H1 (cell line): ENCODE data around the gene TK2. TPM values are rescaled to one million over a fixed set of nuclear protein-coding genes. Genes with fewer than 3 reads are reported as not detected.
"Not testable (repeated sequence)": the region's sequence is repeated elsewhere in the genome, so short reads cannot be mapped to it uniquely, and the experiment has no call there.

ENCODE experiments used
- CTCF ChIA-PET: fragments of 300-600 bp; sonication (Branson Sonifier 250); formaldehyde crosslinking; loops from one replicate; lab custom pipeline; 2021; ENCODE audit not compliant: partially characterized antibody; lab: Charles Lee
- POLR2A ChIA-PET: fragments of 300-600 bp; sonication (Branson Sonifier 250); formaldehyde crosslinking; loops from one replicate; lab custom pipeline; 2021; ENCODE audit warnings: inconsistent platforms; ENCODE audit not compliant: partially characterized antibody; lab: Charles Lee
- DNase-seq, 2 experiments: peaks; one replicate each; pipeline versions ENCODE4 v3.0.0 to v3.0.0-alpha.2; 2010 to 2022; ENCODE audit warnings: low spot score in 2 of 2, low read depth in 1 of 2, mixed read lengths in 1 of 2
- FAIRE-seq: peaks from 2 replicates; lab custom pipeline; 2011; peaks lifted over from hg19 to GRCh38; lab: Jason Lieb, UNC
- H2AFZ ChIP-seq: 2 replicates; pipeline ENCODE4 v1.8.1; 2012; ENCODE audit warnings: low read length, inconsistent platforms
- H2AK5ac ChIP-seq: 2 replicates; pipeline ENCODE4 v1.6.1; 2013; ENCODE audit warnings: low read depth, low read length
- H2BK120ac ChIP-seq: replicated peaks from 2 replicates; pipeline ENCODE3; 2013; ENCODE audit warnings: low read depth, low read length, inconsistent platforms
- H2BK12ac ChIP-seq: 2 replicates; pipeline ENCODE4 v1.6.1; 2013; ENCODE audit warnings: low read depth, low read length
- H2BK15ac ChIP-seq: 2 replicates; pipeline ENCODE4 v1.6.1; 2013; ENCODE audit warnings: low read length
- H2BK20ac ChIP-seq: 2 replicates; pipeline ENCODE4 v1.6.1; 2013; ENCODE audit warnings: low read length
- H2BK5ac ChIP-seq: 2 replicates; pipeline ENCODE4 v1.6.1; 2013; ENCODE audit warnings: low read depth, low read length
- H3K14ac ChIP-seq: 2 replicates; pipeline ENCODE4 v1.6.1; 2013; ENCODE audit warnings: inconsistent platforms; ENCODE audit not compliant: insufficient read length
- H3K18ac ChIP-seq: 2 replicates; pipeline ENCODE4 v1.6.1; 2013; ENCODE audit warnings: low read length; ENCODE audit errors: extremely low read depth
- H3K23ac ChIP-seq: 2 replicates; pipeline ENCODE4 v1.6.1; 2013; ENCODE audit warnings: inconsistent platforms; ENCODE audit not compliant: insufficient read length
- H3K23me2 ChIP-seq: 2 replicates; pipeline ENCODE4 v1.6.1; 2013; ENCODE audit warnings: low read depth, low read length
- H3K27ac ChIP-seq: 2 replicates; pipeline ENCODE4 v1.6.1; 2011; ENCODE audit warnings: low read depth, low read length, inconsistent platforms
- H3K27me3 ChIP-seq, 4 experiments: replicated peaks in 1 of 4; 1 replicate in 1 of 4; 2 replicates in 3 of 4; pipeline versions ENCODE4 v1.6.1 to v1.8.1; 2011 to 2013; ENCODE audit warnings: low read length in 3 of 4, mild to moderate bottlenecking in 3 of 4, inconsistent platforms in 2 of 4, mixed read lengths in 2 of 4, moderate library complexity in 1 of 4; ENCODE audit not compliant: control insufficient read depth in 3 of 4, insufficient read depth in 3 of 4; ENCODE audit errors: extremely low read depth in 1 of 4
- H3K36me3 ChIP-seq, 4 experiments: 2 replicates each; pipeline versions ENCODE4 v1.6.1 to v1.8.1; 2011 to 2013; ENCODE audit warnings: mild to moderate bottlenecking in 4 of 4, low read length in 3 of 4, moderate library complexity in 2 of 4, control low read depth in 1 of 4, inconsistent platforms in 1 of 4; ENCODE audit not compliant: insufficient read depth in 4 of 4, control insufficient read depth in 2 of 4
- H3K4ac ChIP-seq: replicated peaks from 2 replicates; pipeline ENCODE3; 2013; ENCODE audit warnings: low read length, low read depth, mixed read lengths, inconsistent platforms; ENCODE audit not compliant: insufficient read length
- H3K4me1 ChIP-seq, 4 experiments: replicated peaks in 1 of 4; 1 replicate in 1 of 4; 2 replicates in 3 of 4; pipeline versions ENCODE4 v1.6.1 to v1.8.1; 2011 to 2013; ENCODE audit warnings: low read length in 3 of 4, inconsistent platforms in 2 of 4, mixed read lengths in 1 of 4; ENCODE audit not compliant: insufficient read depth in 4 of 4, control insufficient read depth in 3 of 4
- H3K4me2 ChIP-seq, 2 experiments: 2 replicates each; pipeline versions ENCODE4 v1.6.1 to v1.8.1; 2011 to 2013; ENCODE audit warnings: low read depth in 2 of 2, low read length in 2 of 2, control low read depth in 1 of 2, inconsistent platforms in 1 of 2, mild to moderate bottlenecking in 1 of 2; ENCODE audit not compliant: insufficient read depth in 1 of 2
- H3K4me3 ChIP-seq, 4 experiments: fragments of 200-600, 300-600 bp in 1 of 4; sonication (generic), shearing (Covaris generic), sonication (Bioruptor Twin) in 1 of 4; 2 replicates each; pipeline versions ENCODE4 v1.5.1 to v1.8.1; 2011 to 2016; ENCODE audit warnings: low read length in 4 of 4, low read depth in 3 of 4, control low read depth in 2 of 4, inconsistent platforms in 2 of 4, mild to moderate bottlenecking in 2 of 4, mixed read lengths in 1 of 4, moderate library complexity in 1 of 4; ENCODE audit not compliant: insufficient read depth in 2 of 4; ENCODE audit errors: extremely low read depth in 1 of 4
- H3K56ac ChIP-seq: replicated peaks from 2 replicates; pipeline ENCODE3; 2013; ENCODE audit warnings: low read depth, mild to moderate bottlenecking, mixed read lengths, low read length, inconsistent platforms; ENCODE audit not compliant: insufficient read length
- H3K79me1 ChIP-seq: 2 replicates; pipeline ENCODE4 v1.6.1; 2013; ENCODE audit warnings: low read depth, low read length, control low read depth
- H3K79me2 ChIP-seq, 2 experiments: 2 replicates each; pipeline versions ENCODE4 v1.6.1 to v1.8.1; 2012 to 2013; ENCODE audit warnings: low read length in 2 of 2, mild to moderate bottlenecking in 2 of 2, inconsistent platforms in 1 of 2; ENCODE audit not compliant: insufficient read depth in 2 of 2, control insufficient read depth in 1 of 2
- H3K9ac ChIP-seq, 4 experiments: replicated peaks in 1 of 4; 1 replicate in 1 of 4; 2 replicates in 3 of 4; pipeline versions ENCODE4 v1.6.1 to v1.8.1; 2011 to 2013; ENCODE audit warnings: low read depth in 3 of 4, low read length in 3 of 4, control low read depth in 2 of 4, mild to moderate bottlenecking in 2 of 4, moderate library complexity in 2 of 4, inconsistent platforms in 1 of 4; ENCODE audit errors: extremely low read depth in 1 of 4
- H3K9me3 ChIP-seq, 2 experiments: 2 replicates each; pipeline versions ENCODE4 v1.6.1 to v1.8.1; 2012 to 2013; ENCODE audit warnings: mild to moderate bottlenecking in 2 of 2, moderate library complexity in 2 of 2, control low read depth in 1 of 2, inconsistent platforms in 1 of 2, low read depth in 1 of 2, low read length in 1 of 2, mixed read lengths in 1 of 2; ENCODE audit not compliant: insufficient read depth in 2 of 2
- H4K20me1 ChIP-seq, 2 experiments: replicated peaks in 1 of 2; 2 replicates each; pipeline versions ENCODE3 to v1.8.1; 2011 to 2013; ENCODE audit warnings: inconsistent platforms in 2 of 2, low read length in 2 of 2, mild to moderate bottlenecking in 1 of 2; ENCODE audit not compliant: insufficient read depth in 2 of 2, control insufficient read depth in 1 of 2
- H4K5ac ChIP-seq: 2 replicates; pipeline ENCODE4 v1.6.1; 2013; ENCODE audit warnings: low read length, low read depth, mixed read lengths, inconsistent platforms; ENCODE audit not compliant: insufficient read length
- H4K8ac ChIP-seq: 2 replicates; pipeline ENCODE4 v1.8.0; 2013; ENCODE audit warnings: mild to moderate bottlenecking, moderate library complexity, low read length, inconsistent platforms; ENCODE audit not compliant: insufficient read depth; ENCODE audit errors: extremely low read depth
- H4K91ac ChIP-seq: replicated peaks from 2 replicates; pipeline ENCODE3; 2013; ENCODE audit warnings: low read length, mixed read lengths, inconsistent platforms; ENCODE audit not compliant: insufficient read length
- ATF2 ChIP-seq: IDR thresholded peaks from 2 replicates; pipeline ENCODE4 v1.6.1; 2012; ENCODE audit warnings: low read length, inconsistent platforms
- EZH2 ChIP-seq: fragments of 200-600 bp; sonication (generic); IDR thresholded peaks from 2 replicates; pipeline ENCODE4 v1.7.1; 2012; ENCODE audit warnings: low read depth, mild to moderate bottlenecking, moderate library complexity, low read length, inconsistent platforms; ENCODE audit not compliant: severe bottlenecking
- GTF2F1 ChIP-seq: IDR thresholded peaks from 2 replicates; pipeline ENCODE4 v1.6.1; 2012; ENCODE audit warnings: low read depth, low read length, improper control_type of control experiment, borderline replicate concordance
- SP1 ChIP-seq: IDR thresholded peaks from 2 replicates; pipeline ENCODE4 v1.6.1; 2011; ENCODE audit warnings: low read depth, low read length
- SRF ChIP-seq: IDR thresholded peaks from 2 replicates; pipeline ENCODE4 v1.6.1; 2011; ENCODE audit warnings: mild to moderate bottlenecking, low read depth, low read length, moderate library complexity
- TAF7 ChIP-seq: optimal IDR thresholded peaks from 2 replicates; pipeline ENCODE3; 2011; ENCODE audit warnings: low read depth, mild to moderate bottlenecking, inconsistent platforms, low read length, moderate library complexity, borderline replicate concordance
- WGBS, 2 experiments: shearing (Covaris generic) in 1 of 2; methylation state at CpG; one replicate each; pipeline versions ENCODE4 v1.1.6 to v1.1.7; 2013 to 2015; ENCODE audit warnings: low lambda C conversion rate in 2 of 2, mixed read lengths in 2 of 2, inconsistent platforms in 1 of 2, low coverage in 1 of 2, missing lambda C conversion rate in 1 of 2; ENCODE audit not compliant: insufficient replicate concordance in 2 of 2, insufficient coverage in 1 of 2, insufficient read length in 1 of 2; ENCODE audit errors: extremely low coverage in 1 of 2, missing lambda C conversion rate in 1 of 2; 5-methylcytosine and 5-hydroxymethylcytosine counted together
- polyA plus RNA-seq, 7 experiments: library from polyadenylated mRNA; depleted of rRNA in 3 of 7; stranded (reverse) in 5 of 7; unstranded in 2 of 7; fragments of >200 nt in 5 of 7; fragments of 200-250 nt in 2 of 7; gene quantifications; 1 replicate in 5 of 7; 2 replicates in 1 of 7; 4 replicates in 1 of 7; pipeline versions ENCODE4 v1.2.1 to v1.2.3, GENCODE V29; 2011 to 2013; ENCODE audit warnings: missing spikeins in 2 of 7, mixed read lengths in 2 of 7
- total RNA-seq: library from RNA; stranded (reverse); fragmentation: NEBNext Ultra II Directional; extraction: Animal tissue kit (Norgen Biotek cat#: 25700); gene quantifications from 2 replicates; pipeline ENCODE4 v1.2.1, GENCODE V29; 2021

The TK2 gene
- total and polyA plus RNA-seq, 2 of the 8 experiments (the other 6 are each of a cell fraction or from before 2014, with no cell fraction given): 2.7 to 3.6 TPM

DNA sequence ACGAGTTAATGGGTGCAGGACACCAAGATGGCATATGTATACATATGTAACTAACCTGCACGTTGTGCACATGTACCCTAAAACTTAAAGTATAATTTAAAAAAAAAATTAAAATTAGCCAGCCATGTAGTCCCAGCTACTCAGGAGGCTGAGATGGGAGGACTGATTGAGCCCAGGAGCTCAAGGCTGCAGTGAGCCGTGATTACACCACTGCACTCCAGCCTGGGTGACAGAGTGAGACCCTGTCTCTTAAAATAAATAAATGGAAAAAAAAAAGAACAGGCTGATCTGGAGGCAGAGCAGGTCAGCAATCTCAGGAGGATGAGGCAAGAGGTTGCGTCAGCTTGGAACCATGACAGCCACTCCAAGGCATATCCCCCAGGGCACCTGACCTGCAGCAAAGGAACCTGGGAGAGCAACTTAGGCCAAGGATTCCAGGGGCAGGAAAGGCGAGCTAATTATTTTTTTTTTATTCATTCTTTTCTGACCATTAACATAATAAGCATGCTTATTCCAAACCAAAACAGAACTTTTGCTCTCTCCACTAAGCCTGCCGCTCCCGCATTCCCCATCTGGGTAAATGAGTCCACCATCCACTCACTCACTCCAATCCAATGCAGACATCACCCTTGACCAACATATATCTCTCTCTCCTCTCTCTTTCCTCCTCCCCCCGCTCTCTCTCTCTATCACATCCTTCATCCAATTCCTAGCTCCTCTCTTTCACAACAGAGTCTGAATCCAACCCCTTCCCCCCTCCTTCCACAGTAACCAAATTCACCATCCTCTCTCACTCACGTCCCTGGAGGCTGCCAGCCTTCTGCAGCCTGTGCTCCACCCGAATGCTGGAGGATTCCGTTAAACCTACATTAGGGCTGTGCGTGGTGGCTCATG is 47.7 kb downstream of the TK2 start (continued):
- TF ChIP-seq ATF2 (no peak), SRF (no peak), SP1 (no peak), EZH2 (no peak), TAF7 (no peak), GTF2F1 (no peak)

GRCh38 chr16:66501563-66501962 is 48.4 kb downstream of the TK2 start:
- CTCF ChIA-PET, H2BK5ac ChIP-seq, POLR2A ChIA-PET: not testable (repeated sequence)

More at GRCh38 chr16:66501563-66501962, 48.4 kb downstream of the TK2 start:
- H3K4me2 ChIP-seq, H3K79me2 ChIP-seq, DNase-seq, H4K91ac ChIP-seq, H3K27ac ChIP-seq, H3K56ac ChIP-seq, H3K9ac ChIP-seq, H3K14ac ChIP-seq, H3K4ac ChIP-seq, H3K79me1 ChIP-seq, H4K8ac ChIP-seq, H3K23me2 ChIP-seq, H2AFZ ChIP-seq, H4K20me1 ChIP-seq, FAIRE-seq, H2BK15ac ChIP-seq, H2AK5ac ChIP-seq, H3K9me3 ChIP-seq, H3K18ac ChIP-seq, H3K23ac ChIP-seq, H3K36me3 ChIP-seq, H2BK120ac ChIP-seq, H2BK20ac ChIP-seq, H3K27me3 ChIP-seq, H3K4me1 ChIP-seq, H3K4me3 ChIP-seq, H2BK12ac ChIP-seq, H4K5ac ChIP-seq: not testable (repeated sequence)
- WGBS, 2 experiments: 78% methylated on average over 4 of the region's 4 CpGs; no CpG with 5 or more reads in 1 of the 2 experiments
